AG20443 (cell line): ENCODE results near the gene CIBAR2.
"Not testable (repeated sequence)": the region's sequence is repeated elsewhere in the genome, so short reads cannot be mapped to it uniquely, and the experiment has no call there.

Experiments
- DNase-seq: peaks from one replicate; pipeline ENCODE4 v3.0.0; 2012; ENCODE audit warnings: low spot score, mixed read lengths

CIBAR2 gene

GRCh38 chr16:85128079-85128837, 16.0 kb upstream of the CIBAR2 start:
- no peak for DNase-seq

DNA sequence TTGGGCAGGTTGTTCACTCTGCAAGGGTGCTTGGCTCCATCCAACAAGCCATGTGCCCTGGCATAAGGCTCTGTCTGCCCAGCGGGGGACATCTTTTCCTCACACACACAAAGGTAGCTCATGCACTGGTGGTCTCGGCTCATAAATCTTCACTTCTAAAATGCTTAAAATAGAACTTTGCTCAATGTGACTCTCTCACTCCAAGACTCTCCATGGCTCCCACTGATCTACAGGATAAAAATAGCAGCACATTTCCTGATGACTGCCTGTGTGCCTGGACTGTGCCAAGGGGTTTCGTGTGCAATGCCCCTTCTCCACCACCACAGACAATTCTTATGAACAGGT, 15.1 kb upstream of the CIBAR2 start:
- DNase-seq: no peak

- DNase-seq: peak; percentile 77
These were observed 14.6 kb upstream of the CIBAR2 start for GRCh38 chr16:85126705-85127378.

DNA sequence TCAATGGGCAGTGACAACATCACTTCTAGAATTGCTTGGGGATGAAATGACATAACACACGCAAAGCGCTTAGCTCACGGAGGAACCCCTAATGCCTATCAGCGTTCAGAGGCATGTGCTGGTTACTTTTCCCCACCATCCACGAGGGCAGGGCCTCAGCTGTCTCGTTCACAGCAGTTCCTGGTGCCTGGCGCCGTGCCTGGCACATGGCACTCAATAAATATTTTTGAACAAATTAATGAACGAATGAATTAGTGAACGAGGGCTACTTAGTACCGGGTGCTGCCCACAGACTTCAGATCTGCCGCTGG, 14.1 kb upstream of the CIBAR2 start:
- DNase-seq: no peak

DNA sequence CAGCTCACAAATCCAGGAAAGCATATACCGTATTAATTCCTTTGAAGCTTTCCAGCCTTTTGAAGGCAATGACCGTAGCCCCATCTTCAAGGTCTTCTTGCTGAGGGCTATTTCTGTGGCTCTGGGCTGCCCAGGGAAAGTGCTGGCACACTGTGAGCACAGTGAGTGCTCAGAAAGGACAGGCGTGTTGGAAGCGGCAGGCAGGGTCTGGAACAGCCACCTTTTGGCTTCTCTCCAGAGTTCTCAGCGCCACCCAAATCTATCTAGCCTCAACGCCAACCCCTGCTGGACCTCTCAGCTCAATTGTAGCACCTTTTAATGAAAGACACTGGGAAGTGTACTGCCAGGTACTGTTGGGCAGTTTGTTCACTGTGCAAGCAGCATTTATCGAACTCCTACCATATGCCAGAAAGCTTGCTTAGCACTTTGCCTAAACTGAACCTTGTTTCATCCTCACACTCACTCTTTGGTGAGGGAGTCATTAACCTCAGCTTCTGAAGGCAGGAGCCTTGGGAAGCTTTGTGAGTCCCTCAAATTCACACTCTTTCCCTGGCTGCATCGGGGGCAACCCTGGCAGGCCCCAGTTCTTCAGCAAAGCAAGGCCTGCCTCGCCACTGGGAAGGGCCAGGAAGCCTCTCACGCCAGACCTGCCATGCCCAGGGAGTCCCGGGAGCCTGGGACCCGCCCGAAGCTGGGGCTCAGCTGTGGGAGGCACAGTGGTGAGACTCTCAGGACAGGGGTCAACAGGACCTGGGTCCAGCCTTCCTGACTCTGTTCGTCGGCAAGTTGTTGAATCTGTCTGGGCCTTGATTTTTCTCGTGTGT, 13.5 kb upstream of the CIBAR2 start:
- DNase-seq: no peak

GRCh38 chr16:85124636-85125346, 12.5 kb upstream of the CIBAR2 start:
- no peak for DNase-seq

DNA sequence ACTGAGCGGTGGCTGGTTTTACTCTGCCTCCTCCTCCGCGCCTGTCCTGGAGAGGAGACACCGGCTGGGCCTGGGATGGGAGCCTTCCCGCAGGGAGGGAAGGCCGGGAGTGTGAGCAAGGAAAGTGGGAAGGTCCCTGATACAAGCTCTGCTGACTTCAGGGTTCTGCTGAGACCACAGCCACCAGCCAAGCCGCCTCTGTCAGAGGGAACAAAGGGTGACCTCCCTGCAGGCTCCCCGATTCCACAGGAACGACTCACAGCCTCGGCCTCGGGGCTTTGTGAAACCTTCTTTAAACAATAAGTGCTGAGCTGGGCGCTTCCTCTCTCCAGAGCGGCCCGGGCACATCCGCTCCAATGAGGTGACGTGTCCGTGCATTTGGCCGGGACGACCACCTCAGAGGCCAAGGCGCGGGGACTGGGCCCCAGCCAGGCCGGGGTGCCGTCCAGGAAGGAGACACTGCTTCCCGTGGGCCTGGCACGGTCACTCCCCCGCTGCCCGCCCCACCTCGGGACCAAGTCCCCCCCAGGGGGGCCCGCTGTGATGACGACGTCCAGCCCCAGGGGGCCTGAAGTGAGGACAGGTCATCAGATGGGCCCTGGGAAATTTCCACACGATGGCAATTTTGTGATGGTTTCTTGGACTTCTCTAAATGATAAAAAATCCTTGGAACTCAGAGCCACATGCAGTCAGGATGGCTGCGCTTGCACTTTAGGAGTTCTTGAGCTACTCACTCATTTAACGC, 11.8 kb upstream of the CIBAR2 start:
- DNase-seq: peak; percentile 87

- DNase-seq: not testable (repeated sequence)
These were observed 11.2 kb upstream of the CIBAR2 start for GRCh38 chr16:85123441-85123840.

- no peak for DNase-seq
These were observed 7.7 kb upstream of the CIBAR2 start for GRCh38 chr16:85120006-85120340.

DNA sequence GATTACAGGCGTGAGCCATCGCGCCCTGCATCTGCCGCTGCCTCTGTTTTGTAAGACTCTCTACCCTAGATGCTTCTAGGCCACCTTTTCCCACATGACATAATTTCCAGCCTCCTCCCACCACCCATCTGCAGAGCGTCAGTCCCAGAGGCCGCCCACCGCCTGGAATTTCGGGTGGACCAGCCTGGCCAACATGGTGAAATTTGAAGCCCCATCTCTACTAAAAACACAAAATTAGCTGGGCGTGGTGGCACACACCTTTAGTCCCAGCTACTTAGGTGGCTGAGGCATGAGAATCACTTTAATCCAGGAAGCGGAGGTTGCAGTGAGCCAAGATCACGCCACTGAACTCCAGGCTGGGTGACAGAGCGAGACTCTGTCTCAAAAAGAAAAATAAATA, 5.1 kb upstream of the CIBAR2 start:
- DNase-seq: no peak

- DNase-seq: peak; percentile 93
These were observed 2.8 kb upstream of the CIBAR2 start for GRCh38 chr16:85114909-85115567.

GRCh38 chr16:85113913-85114312, 1.6 kb upstream of the CIBAR2 start:
- no peak for DNase-seq

DNA sequence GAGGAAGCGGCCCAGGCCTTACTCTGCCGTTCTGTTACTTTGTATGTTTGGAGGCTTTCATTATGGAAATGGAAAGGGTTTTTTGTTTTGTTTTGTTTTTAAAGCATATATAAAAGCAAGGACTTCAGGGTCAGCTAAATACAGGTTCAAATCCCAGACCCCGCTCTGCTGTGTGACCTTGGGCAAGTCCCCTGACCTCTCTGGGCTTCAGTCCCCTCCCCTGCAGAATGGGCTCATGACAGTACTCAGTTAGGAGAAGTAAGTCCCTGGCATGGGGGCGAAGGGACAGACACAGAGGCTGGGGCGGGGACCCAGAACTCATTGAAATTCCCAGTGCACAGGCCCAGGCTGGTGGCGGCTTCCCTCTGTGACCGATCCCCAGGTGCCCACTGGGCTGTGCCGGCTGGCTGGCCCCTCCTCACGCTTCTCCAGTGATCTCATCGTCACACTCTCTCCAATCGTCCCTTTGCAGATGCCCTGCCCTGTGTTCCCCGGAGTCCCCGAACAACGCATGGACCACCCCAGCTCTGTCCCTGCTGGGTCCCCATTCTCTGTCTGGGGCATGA, 979 bp upstream of the CIBAR2 start:
- DNase-seq: no peak

DNA sequence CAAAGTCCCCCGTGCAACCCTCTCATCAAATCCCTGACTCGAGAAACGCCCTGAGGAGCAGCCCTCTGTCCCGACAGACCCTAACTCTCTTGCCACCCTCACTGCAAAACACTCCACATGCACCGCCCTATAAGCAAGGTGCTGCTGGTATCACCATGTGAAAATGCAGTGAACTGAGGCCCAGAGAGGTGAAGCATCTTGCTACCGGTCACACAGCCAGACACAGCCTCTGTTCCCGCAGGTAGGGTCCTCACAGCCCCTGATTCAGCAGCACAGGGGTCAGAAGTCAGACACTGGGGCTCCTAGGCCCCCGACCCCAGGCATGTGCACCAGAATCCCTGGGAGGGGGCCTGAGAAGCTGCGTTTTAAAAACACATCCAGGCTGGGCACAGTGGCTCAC, 1.1 kb downstream of the CIBAR2 start:
- no peak for DNase-seq

DNA sequence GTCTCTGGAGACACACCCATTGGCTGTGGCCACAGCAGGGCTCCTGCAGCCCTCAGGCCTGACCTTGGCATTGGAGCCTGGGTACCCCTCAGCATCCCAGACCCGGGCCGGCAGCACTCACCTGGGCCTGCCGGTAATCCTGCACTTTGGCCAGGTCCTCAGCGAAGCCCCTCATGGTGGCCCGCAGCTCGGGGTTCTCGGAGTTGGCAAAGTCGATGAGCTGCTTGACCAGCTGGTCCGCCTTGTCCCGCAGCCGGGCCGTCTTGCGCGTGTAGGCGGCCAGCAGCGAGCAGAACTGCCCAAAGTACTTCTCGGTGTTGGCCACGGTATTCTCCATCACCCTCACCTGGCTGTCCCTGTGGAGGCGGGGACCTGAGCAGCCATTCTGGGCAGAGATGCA, 2.2 kb downstream of the CIBAR2 start:
- no peak for DNase-seq

- no peak for DNase-seq
These were observed 4.7 kb downstream of the CIBAR2 start for GRCh38 chr16:85107532-85107931.

DNA sequence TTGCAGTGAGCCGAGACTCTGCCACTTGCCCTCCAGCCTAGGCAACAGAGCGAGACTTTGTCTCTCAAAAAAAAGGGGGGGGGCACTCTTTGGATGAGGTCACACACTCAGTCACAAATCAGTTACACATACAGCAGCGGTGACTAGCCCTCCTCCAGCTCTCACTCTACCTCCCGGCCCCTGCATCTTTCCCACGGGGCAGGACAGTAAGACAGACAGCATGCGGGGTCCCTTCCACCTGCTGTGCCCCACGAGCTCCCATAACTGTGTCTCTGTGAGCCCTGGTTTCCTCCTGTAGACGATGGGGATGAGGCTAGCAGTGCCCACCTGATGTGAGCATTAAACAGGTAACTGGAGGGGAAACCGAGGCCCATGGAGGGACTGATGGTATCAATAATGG, 5.2 kb downstream of the CIBAR2 start:
- DNase-seq: no peak

GRCh38 chr16:85105475-85105874, 6.8 kb downstream of the CIBAR2 start:
- DNase-seq: no peak

GRCh38 chr16:85104821-85105391, 7.4 kb downstream of the CIBAR2 start:
- no peak for DNase-seq

DNA sequence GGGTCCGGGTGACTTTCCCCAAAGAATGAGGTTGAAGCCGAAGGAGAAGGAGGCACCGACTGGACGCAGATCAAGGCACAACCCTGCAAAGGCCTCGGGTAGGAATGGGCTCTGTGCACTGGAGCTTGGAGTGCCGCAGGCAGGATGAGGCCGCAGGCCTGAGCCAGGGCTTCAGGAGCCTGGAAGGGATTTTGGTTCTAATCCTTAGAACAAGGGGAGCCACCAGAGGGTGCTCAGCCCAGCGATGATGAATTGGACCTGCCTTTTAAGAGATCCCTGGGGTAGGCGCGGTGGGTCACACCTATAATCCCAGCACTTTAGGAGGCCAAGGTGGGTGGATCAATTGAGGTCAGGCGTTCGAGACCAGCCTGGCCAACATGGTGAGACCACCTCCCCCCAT, 8.1 kb downstream of the CIBAR2 start:
- DNase-seq: no peak
